Stimulated activated CD4-positive, alpha-beta T cell treated with anti-CD3 and anti-CD28 coated beads, Interleukin-4, amount 100 ng/mL, for 48 hours (primary cell): ENCODE data around the gene GPR162.
A peak's percentile ranks its signal among the peaks of the same experiment; 100 is the strongest.

ENCODE experiments used
- DNase-seq, 2 donors: peaks; one replicate each; pipeline ENCODE4 v3.0.0-alpha.2; 2020; ENCODE audit warnings: low read depth in 2 of 2

The GPR162 gene, protein sequence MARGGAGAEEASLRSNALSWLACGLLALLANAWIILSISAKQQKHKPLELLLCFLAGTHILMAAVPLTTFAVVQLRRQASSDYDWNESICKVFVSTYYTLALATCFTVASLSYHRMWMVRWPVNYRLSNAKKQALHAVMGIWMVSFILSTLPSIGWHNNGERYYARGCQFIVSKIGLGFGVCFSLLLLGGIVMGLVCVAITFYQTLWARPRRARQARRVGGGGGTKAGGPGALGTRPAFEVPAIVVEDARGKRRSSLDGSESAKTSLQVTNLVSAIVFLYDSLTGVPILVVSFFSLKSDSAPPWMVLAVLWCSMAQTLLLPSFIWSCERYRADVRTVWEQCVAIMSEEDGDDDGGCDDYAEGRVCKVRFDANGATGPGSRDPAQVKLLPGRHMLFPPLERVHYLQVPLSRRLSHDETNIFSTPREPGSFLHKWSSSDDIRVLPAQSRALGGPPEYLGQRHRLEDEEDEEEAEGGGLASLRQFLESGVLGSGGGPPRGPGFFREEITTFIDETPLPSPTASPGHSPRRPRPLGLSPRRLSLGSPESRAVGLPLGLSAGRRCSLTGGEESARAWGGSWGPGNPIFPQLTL

DNA sequence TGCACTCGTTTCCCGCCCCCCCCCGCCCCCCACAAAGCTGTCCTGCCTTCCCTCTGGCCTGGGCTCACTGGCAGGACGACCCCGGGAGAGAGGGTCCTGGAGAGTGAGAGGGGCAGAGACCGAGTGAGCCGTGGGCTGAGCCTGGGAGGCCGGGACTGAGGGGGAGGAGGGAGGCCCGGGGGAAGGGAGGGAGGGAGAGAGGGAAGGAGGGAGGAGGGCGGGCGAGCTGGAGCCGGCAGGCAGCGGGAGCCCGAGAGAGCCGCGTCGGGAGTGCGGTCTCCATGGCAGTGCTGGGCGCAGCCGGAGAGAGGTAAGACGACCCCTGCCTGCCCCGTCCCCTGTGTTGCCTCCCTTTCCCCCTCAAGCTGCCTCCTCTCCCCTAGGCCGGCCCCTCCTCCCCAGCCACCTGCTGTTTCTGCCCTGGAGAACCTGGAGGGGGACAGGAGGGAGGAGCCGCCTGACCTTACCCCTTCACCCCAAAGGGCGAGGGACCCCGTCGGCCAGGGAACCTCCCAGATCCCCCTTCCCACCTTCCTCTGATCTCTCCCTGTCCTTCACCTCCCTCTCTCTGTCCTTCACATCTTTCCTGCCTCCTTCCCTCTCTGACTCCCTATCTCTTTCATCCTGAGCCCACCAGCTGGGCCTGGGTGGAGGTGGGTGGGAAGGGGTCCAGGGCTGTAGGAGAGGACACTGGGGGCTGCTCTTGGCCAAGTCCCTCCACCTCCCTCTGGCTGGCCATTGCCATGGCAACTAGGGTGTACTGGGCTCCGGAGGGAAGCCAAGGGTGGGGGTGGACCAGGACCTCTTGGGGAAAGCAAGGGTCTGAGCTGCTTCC, at the start of gene GPR162:
GPR162 (plus strand) TSS at position 231 of the 835 bp plus-strand sequence. CDS start 2,078 bp downstream, outside the sequence.
- DNase-seq: no peak

DNA sequence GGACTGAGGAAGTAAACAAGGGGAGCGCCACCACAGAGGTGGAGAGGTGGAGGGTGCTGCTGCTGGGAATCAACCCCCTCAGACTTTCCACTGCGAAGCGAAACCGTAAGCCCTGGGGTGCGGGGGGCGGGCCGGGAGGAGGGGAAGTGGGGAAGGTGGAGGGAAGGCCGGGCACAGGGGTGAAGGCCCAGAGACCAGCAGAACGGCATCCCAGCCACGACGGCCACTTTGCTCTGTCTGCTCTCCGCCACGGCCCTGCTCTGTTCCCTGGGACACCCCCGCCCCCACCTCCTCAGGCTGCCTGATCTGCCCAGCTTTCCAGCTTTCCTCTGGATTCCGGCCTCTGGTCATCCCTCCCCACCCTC, 49.3 kb upstream of the GPR162 start, which contains the start of gene LAG3:
LAG3 (plus strand) TSS at position 190 of the 365 bp plus-strand sequence. CDS start 333 bp downstream, outside the sequence.
- peak in 1 of 2 donors; percentile 64 for DNase-seq

DNA sequence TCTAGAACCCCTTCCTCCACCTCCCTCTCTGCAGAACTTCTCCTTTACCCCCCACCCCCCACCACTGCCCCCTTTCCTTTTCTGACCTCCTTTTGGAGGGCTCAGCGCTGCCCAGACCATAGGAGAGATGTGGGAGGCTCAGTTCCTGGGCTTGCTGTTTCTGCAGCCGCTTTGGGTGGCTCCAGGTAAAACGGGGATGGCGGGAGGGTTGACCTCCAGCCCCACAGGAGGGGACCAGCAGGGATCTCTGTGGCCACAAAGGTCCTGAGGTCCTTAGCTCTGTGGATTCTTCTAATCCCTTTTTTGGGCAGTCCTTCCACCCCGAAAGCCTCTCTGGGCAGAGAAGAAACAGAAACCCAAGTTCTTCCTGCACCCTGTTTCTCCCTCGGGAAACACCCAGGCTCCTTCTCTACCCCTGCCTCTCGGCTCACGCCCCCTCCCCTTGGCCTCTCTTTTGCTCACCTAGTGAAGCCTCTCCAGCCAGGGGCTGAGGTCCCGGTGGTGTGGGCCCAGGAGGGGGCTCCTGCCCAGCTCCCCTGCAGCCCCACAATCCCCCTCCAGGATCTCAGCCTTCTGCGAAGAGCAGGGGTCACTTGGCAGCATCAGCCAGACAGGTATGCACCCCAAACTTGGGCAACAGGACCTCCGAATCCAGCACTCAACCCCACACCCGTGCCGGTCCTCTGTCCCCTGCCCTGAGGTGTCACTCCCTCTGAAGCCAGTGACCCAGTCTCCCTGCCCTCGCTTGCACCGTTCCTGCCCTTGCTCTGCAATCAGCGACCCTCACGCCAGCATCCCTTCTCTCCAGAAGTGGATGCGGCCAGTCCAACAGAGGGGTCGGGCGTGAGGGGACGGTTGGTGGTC, 48.7 kb upstream of the GPR162 start:
- DNase-seq: no peak

DNA sequence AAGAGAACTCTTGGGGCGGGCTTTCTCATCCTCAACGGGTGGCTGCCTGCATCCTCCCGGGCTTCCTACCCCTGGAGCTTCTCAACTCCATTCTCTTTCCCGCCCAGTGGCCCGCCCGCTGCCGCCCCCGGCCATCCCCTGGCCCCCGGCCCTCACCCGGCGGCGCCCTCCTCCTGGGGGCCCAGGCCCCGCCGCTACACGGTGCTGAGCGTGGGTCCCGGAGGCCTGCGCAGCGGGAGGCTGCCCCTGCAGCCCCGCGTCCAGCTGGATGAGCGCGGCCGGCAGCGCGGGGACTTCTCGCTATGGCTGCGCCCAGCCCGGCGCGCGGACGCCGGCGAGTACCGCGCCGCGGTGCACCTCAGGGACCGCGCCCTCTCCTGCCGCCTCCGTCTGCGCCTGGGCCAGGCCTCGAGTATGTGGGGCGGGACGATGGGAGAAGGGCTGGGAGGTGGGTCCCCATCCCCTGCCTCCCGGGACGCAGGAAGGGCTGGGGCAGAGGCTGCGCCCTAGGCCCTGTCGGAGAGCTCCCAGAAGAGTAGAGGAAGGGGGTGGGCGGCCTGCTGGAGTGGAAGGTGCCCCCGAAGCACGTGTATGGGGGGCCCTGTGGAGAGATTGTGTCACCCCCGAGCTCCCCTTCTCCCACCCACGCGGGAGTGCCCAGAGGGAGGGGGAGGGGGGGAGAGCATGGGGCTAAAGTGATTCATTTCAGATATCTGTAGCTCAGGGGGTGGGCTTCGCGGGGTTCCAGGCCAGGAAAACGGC, 47.9 kb upstream of the GPR162 start:
- no peak for DNase-seq

DNA sequence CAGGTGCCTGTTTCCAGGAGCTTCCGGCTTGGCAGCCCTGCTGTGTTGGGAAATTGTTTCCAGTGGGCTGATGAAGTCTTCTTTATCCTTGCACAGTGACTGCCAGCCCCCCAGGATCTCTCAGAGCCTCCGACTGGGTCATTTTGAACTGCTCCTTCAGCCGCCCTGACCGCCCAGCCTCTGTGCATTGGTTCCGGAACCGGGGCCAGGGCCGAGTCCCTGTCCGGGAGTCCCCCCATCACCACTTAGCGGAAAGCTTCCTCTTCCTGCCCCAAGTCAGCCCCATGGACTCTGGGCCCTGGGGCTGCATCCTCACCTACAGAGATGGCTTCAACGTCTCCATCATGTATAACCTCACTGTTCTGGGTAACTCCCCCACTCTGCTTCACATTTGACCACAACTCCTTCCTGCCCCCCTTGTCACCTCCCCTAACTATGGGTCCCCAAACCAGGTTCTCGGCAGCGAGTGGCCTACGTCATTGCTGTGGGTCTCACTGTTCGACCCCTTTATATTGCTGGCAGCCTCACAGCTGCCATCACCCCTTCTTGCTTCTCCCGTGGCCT, 47.0 kb upstream of the GPR162 start:
- DNase-seq: no peak

DNA sequence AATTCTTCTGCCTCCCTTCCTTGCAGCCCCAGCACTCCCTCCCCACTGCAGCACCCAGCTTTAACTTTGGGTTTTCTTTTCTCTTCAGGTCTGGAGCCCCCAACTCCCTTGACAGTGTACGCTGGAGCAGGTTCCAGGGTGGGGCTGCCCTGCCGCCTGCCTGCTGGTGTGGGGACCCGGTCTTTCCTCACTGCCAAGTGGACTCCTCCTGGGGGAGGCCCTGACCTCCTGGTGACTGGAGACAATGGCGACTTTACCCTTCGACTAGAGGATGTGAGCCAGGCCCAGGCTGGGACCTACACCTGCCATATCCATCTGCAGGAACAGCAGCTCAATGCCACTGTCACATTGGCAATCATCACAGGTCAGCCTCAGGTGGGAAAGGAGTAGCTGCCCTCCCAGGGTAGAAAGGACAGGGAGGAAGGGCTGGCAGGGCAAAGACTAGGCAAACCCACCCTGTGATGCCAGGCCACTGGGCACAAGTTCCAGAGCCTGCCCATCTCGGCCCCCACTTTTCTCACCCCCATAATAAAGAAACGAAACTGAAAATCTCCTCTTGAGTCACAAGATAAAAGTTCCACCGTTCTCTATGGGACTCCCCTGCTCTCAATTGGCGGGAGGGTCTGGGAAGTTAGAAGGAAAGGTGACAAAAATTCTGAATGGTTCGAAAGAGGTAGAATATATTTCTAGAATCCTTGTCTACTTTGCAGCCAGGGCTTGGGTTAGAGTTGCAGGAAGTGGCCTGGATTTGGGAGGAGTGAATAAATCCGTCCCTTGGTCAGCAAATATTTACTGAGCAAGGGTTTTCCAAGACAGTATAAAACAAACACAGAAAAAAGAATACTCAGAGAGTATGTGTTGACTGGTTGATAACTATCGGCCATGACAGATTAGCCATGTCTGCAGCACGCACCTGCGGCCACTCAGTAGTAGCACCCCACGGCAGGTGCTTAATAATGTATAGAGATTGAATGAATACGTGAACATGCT, 46.1 kb upstream of the GPR162 start:
- no peak for DNase-seq

DNA sequence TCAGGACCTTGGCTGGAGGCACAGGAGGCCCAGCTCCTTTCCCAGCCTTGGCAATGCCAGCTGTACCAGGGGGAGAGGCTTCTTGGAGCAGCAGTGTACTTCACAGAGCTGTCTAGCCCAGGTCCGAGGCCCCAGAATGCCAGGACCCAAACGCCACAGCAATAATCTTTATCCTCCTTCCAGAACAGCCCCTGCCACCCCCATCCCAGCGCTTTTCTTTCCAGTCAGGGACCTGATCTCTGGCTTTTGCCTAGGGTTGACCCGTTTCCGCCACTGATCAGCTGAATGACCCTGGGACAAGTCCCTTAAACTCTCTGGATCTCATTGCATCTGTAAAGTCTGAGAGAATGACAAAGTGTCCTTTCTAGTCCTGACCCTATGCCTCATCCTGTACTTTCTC, 44.2 kb upstream of the GPR162 start:
- no peak for DNase-seq

DNA sequence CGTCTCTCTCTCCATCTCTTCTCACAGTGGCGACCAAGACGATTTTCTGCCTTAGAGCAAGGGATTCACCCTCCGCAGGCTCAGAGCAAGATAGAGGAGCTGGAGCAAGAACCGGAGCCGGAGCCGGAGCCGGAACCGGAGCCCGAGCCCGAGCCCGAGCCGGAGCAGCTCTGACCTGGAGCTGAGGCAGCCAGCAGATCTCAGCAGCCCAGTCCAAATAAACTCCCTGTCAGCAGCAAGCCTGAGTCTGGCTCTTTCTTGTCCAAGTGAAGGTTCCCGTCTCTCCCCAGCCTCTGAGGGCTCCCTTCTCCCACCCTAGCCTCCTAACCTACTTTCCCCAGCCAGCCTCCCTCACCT, 43.4 kb upstream of the GPR162 start:
- no peak for DNase-seq

DNA sequence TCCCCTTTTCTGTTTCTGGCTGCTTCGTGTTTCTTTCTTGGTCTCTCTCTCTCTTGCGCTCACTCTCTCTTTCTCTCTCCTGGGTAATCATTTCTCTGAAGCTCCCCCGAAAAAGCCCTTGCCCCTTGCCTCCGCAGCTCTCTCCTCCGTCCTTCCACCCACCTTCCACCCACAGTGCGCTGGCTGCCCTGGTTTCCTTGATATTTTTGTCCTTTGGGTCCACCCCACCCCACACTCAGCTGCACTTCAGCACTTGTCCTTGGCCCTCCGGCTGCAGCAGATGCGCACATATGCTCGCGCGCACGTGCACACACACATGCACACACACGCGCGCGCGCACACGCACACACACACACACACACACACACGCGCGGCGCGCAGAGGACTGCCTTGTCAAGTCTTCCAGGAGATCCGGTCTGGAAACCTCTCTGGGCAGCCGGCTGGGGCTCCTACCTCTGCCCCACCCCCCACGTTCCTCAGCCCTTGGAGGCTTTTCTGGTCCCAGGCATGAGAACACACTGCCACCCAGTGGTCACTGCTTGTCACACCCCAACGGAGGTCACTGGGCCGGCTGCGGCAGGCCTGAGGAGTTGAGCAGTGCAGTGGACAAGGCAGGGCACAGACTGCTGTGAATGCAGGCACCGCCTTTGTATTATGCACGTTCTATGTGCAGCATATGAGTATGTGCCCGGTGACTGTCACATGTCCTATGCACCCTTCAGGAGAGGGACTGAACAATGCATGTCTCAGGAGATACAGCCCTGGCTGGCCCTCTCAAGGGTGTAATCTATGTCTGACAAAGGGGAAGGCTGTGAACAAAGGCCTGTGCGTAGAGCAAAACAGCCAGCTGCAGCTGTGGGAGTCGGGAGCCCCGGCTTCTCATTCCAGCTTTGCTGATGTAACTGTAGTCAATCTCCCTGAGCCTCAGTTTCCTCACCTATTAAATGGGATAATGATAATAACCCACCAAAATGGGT, 42.8 kb upstream of the GPR162 start:
- DNase-seq: peak; percentile 86 to 90

DNA sequence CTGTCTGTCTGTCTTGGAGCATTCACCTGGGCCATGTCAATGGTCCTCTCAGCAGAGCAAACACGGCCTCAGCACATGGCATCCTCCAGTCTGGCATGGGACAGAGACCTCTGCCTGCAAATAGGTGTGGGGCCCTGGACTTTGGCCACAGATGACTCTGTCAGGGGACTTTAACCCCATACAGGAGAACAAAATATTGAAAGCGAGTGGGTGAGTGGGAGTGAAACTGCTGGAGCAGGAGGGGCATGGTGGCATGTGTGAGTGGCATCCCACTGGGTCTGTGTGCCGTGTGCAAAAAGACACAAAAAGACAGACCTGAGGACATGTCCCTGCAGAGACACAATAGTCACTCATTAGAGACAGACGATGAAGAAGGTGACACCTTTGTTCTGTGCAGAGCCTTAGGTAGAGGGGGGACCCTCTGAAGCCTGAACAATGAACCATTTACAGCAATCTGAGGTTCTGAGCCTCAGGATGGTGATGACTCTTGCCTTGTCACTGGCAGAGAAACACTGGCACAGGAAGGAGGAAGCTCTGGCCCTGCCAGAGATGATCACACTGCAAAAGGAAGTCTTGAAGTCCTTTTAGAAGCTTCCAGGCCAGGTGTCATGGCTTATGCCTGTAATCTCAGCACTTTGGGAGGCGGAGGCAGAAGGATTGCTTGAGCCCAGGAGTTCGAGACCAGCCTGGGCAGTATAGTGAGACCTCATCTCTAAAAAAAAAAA, 41.8 kb upstream of the GPR162 start:
- DNase-seq: no peak

DNA sequence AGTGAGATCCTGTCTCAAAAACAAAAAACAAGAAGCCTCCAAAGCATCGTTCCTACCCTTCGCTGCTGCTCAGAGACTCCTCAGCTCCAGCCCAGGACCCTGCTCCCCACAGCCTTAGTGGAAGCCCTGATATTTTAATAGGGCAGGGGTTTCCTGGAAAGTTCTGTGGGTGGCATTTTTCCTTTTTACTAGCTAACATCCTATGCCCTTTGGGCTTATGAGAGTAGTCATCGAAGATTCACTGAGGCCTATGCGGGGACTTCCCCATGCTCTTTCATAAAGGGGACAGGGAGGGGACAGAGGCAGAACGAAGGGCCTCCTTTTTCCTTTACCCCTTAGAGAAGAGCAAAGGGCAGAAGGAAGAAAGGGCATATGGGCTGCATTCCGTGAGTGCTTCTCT, 41.0 kb upstream of the GPR162 start:
- DNase-seq: no peak

DNA sequence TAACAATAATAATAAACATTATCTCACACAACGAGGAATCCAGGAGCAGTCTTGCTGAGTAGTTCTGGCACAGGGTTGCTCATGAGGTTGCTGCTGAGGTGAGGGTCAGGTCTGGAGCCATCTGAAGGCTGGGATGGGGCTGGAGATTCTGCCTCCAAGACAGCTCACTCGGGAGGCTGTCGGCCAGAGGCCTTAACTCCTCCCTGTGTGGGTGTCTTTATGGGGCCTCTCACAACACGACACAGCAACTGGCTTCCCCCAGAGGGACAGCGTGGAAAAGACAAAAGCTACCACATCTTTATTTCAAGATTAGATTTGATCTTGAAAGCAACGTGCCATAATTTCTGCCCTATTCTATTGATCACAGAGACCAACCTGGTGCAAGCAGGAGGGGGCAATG, 39.5 kb upstream of the GPR162 start:
- DNase-seq: no peak

DNA sequence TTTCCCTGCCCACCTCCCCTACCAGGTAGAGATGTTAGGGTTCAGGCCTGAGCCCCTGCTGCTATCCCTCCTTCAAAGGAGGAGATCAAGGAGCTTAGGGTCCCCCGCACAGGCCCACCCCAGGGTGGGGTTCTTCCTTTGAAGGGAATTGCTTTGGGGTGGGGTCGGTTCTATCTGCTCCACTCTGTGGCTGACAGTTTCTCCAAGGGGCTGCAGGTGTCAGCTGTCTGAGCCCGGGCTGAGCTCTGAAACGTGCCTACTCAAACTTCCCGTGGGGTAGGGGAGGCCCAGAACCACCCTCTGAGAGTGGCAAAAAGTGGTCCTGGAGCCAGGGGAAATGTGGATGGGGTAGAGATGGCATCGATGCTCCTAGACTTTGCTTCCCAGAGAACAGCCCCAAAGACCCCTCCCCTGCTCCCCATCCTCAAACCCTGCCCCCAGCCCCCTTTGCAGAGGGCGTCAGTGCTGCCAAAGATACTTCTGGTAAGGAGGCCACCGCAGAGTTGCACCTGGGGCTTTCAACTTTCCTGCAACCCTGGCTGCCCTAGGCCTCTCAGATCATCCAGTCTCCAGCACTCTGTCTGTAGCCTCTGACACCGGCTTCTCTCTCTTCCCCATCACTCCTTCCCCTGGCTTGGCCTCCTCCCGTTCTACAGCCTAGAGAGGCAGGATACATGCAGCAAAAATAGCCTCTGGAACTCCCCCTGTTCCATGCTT, 38.6 kb upstream of the GPR162 start:
- DNase-seq: no peak

DNA sequence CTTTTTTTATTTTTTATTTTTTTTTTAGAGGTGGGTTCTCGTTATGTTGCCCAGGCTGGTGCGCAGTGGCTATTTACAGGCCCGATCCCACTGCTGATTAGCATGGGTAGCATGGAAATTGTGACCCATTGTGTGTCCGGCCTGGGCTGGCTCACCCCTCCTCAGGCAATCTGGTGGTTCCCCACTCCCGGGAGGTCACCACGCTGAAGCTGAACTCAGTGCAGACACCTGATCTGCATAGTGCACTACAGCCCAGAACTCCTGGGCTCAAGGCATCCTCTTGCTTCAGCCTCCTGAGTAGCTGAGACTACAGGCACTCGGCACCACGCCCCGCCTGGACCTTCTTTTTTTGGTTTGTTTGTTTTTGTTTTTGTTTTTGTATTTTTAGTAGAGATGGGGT, 37.8 kb upstream of the GPR162 start:
- DNase-seq: no peak

DNA sequence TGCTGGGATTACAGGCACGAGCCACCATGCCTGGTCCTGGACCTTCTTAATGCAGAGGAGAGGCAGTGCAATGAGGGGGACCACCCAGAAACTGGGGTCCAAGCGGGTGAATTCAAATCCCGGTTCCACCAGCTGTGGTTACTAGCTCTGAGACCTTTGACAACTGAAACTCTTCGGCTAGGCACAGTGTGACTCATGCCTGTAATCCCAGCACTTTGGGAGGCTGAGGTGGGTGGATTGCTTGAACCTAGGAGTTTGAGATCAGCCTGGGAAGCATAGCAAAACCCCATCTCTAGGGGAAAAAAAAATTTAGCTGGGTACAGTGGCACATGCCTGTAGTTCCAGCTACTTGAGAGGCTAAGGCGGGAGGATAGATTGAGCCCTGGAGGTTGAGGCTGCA, 37.3 kb upstream of the GPR162 start:
- no peak for DNase-seq

DNA sequence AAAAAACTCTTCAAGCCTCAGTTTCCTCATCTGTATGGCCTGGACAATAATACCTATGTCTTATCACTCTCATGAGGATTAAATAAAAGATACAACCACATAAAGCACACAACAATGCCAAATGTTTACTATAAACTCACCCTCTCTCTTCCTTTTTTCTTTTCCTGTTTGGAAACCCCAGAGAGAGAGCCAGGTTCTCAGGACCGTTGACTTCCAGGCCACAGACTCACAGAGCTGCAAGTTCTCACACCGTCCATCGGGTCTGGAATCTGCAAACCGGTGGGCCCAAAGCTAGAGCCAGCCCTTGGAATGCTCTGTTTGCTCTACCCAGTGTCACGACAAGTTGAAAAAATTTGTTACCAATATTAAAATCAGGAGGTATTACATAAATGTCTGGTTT, 36.9 kb upstream of the GPR162 start:
- no peak for DNase-seq
